ENCODE data around the gene NFATC1. TPM values are rescaled to one million over a fixed set of nuclear protein-coding genes. Genes with fewer than 3 reads are reported as not detected.

Gene NFATC1
- polyA plus RNA-seq, 1 experiment, result 0.73 TPM

- DNase-seq (ENCODE audit: low read depth, low spot score), result no peak
- Histone ChIP-seq H3K27me3 (ENCODE audit: control insufficient read depth, insufficient read depth, low read length) (no peaks in the 10 kb centered on the region), H3K9me3 (ENCODE audit: control insufficient read depth, insufficient read depth, low read length) (peaks cover 6% of the 10 kb centered on the region; the same call in 1 of the 2 replicates), H3K27ac (ENCODE audit: low read depth, low read length) (no peak overlapping the region), H3K4me3 (ENCODE audit: low read depth, low read length) (no peak overlapping the region)
- POLR2A ChIA-PET, result no interaction called here
- CTCF ChIA-PET, result no interaction called here
- no peak for TF ChIP-seq CTCF (IDR thresholded peaks at IDR 0.05; ENCODE audit: low read depth, low read length)
Measured at GRCh38 chr18:79367989-79368388, 27.7 kb upstream of the NFATC1 start.

- no peak overlapping the region for H3K4me3 ChIP-seq (ENCODE audit: low read depth, low read length)
- H3K9me3 ChIP-seq (ENCODE audit: control insufficient read depth, insufficient read depth, low read length), result peaks cover 6% of the 10 kb centered on the region; the same call in 1 of the 2 replicates
- H3K27me3 ChIP-seq (ENCODE audit: control insufficient read depth, insufficient read depth, low read length), result no peaks in the 10 kb centered on the region
- no peak for DNase-seq (ENCODE audit: low read depth, low spot score)
- POLR2A ChIA-PET, result no interaction called here
- CTCF ChIA-PET, result no interaction called here
- no peak for TF ChIP-seq CTCF (IDR thresholded peaks at IDR 0.05; ENCODE audit: low read depth, low read length)
- H3K27ac ChIP-seq (ENCODE audit: low read depth, low read length), result no peak overlapping the region
Measured at GRCh38 chr18:79368681-79369080, 27.0 kb upstream of the NFATC1 start.

- TF ChIP-seq CTCF (IDR thresholded peaks at IDR 0.05; ENCODE audit: low read depth, low read length), result no peak
- Histone ChIP-seq H3K27ac (ENCODE audit: low read depth, low read length) (no peak overlapping the region), H3K4me3 (ENCODE audit: low read depth, low read length) (no peak overlapping the region), H3K9me3 (ENCODE audit: control insufficient read depth, insufficient read depth, low read length) (peaks cover 6% of the 10 kb centered on the region; the same call in 1 of the 2 replicates), H3K27me3 (ENCODE audit: control insufficient read depth, insufficient read depth, low read length) (no peaks in the 10 kb centered on the region)
- ChIA-PET CTCF (no interaction called here), POLR2A (no interaction called here)
- DNase-seq (ENCODE audit: low read depth, low spot score), result no peak
Measured at GRCh38 chr18:79371561-79372121, 24.1 kb upstream of the NFATC1 start.

GRCh38 chr18:79372461-79372860 is 23.3 kb upstream of the NFATC1 start:
- peaks cover 6% of the 10 kb centered on the region; the same call in 1 of the 2 replicates for H3K9me3 ChIP-seq (ENCODE audit: control insufficient read depth, insufficient read depth, low read length)
- POLR2A ChIA-PET, result no interaction called here
- CTCF ChIA-PET, result interaction anchor here (0.8 kb wide), 1 partner anchor 244 kb away, joined by 3 read pairs; no protein-coding TSS in a partner anchor
- no peak for DNase-seq (ENCODE audit: low read depth, low spot score)
- no peak overlapping the region for H3K4me3 ChIP-seq (ENCODE audit: low read depth, low read length)
- TF ChIP-seq CTCF (IDR thresholded peaks at IDR 0.05; ENCODE audit: low read depth, low read length), result no peak
- no peaks in the 10 kb centered on the region for H3K27me3 ChIP-seq (ENCODE audit: control insufficient read depth, insufficient read depth, low read length)
- H3K27ac ChIP-seq (ENCODE audit: low read depth, low read length), result no peak overlapping the region

GRCh38 chr18:79372991-79373390 is 22.7 kb upstream of the NFATC1 start:
- ChIA-PET CTCF (interaction anchor here (0.8 kb wide), 1 partner anchor 244 kb away, joined by 3 read pairs; no protein-coding TSS in a partner anchor), POLR2A (no interaction called here)
- no peak for TF ChIP-seq CTCF (IDR thresholded peaks at IDR 0.05; ENCODE audit: low read depth, low read length)
- DNase-seq (ENCODE audit: low read depth, low spot score), result no peak
- H3K27ac ChIP-seq (ENCODE audit: low read depth, low read length), result no peak overlapping the region
- H3K27me3 ChIP-seq (ENCODE audit: control insufficient read depth, insufficient read depth, low read length), result no peaks in the 10 kb centered on the region
- peaks cover 3% of the 10 kb centered on the region; the same call in 1 of the 2 replicates for H3K9me3 ChIP-seq (ENCODE audit: control insufficient read depth, insufficient read depth, low read length)
- no peak overlapping the region for H3K4me3 ChIP-seq (ENCODE audit: low read depth, low read length)
